Activated CD4-positive, alpha-beta memory T cell treated with anti-CD3 and anti-CD28 coated beads, Interleukin-2, amount 10 ng/mL, durations not matched to agents 7 days and 5 days (primary cell): Measurements from ENCODE around the gene MVP. TPM values are rescaled to one million over a fixed set of nuclear protein-coding genes. Genes with fewer than 3 reads are reported as not detected.
A peak's percentile ranks its signal among the peaks of the same experiment; 100 is the strongest.
"Not testable (repeated sequence)": the region's sequence is repeated elsewhere in the genome, so short reads cannot be mapped to it uniquely, and the experiment has no call there.

Experiments used
- CTCF ChIA-PET: fragments of 350-600 bp; sonication (Branson Sonifier 250); formaldehyde crosslinking; loops from one replicate; lab custom pipeline; 2021; ENCODE audit warnings: antibody characterized with exemption, inconsistent platforms; lab: Charles Lee
- POLR2A ChIA-PET: fragments of 350-600 bp; sonication (Branson Sonifier 250); formaldehyde crosslinking; loops from one replicate; lab custom pipeline; 2021; ENCODE audit warnings: antibody characterized with exemption; lab: Charles Lee
- DNase-seq: peaks from one replicate; pipeline ENCODE4 v3.0.0-alpha.2; 2020
- H3K27ac Mint-ChIP-seq: one replicate; pipeline ENCODE4 v1.8.0; 2021; ENCODE audit warnings: mild to moderate bottlenecking, mixed read lengths
- H3K27me3 Mint-ChIP-seq: one replicate; pipeline ENCODE4 v1.8.0; 2021; ENCODE audit warnings: mixed read lengths
- H3K36me3 Mint-ChIP-seq: one replicate; pipeline ENCODE4 v1.8.0; 2021; ENCODE audit warnings: low read depth, mixed read lengths
- H3K4me1 Mint-ChIP-seq: one replicate; pipeline ENCODE4 v1.8.0; 2021; ENCODE audit warnings: mixed read lengths
- H3K4me3 Mint-ChIP-seq: one replicate; pipeline ENCODE4 v1.8.0; 2021; ENCODE audit warnings: mild to moderate bottlenecking, mixed read lengths
- H3K9me3 Mint-ChIP-seq: one replicate; pipeline ENCODE4 v1.8.0; 2021; ENCODE audit warnings: mixed read lengths
- total RNA-seq, 2 experiments: library from RNA; stranded (reverse); gene quantifications; one replicate each; pipeline ENCODE4 v1.2.3, GENCODE V29; 2021

MVP gene
- total RNA-seq, result 100 to 1,000 TPM; 167 TPM

DNA sequence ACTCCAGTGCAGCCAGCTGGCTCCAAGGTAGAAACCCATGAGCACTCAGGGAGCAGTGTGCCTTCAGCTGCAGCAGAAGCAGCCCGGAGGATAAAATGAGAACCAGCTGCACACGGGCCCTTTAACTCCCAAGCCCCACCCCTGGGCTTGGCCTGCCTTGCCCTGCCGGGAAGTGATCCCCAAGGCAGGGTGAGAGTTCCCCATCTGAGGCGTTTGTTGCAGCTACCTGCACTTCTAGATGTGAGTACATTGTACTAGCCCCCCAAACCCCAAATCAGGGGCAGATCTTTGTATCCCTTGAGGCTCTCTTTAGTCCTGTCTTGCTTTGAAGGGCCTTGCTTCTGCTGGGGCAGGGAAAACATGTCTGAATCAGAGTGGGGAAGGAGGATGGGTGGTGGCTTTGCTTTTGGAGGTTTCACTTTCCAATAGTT, at the start of gene MVP:
Gene MVP (plus strand): TSS at position 192 of the 431 bp plus-strand sequence. CDS start 10,088 bp downstream, outside the sequence.
- ChIA-PET POLR2A (interaction anchor here (0.8 to 10.3 kb wide), 18 partner anchors 9 to 203 kb away, joined by 3 to 206 read pairs (median 4); partner anchors contain the start of genes C16orf54, C16orf92, CDIPT and HIRIP3), CTCF (interaction anchor here (0.8 to 8.1 kb wide), 9 partner anchors 9 to 212 kb away, joined by 3 to 86 read pairs (median 5); partner anchors contain the start of genes KIF22 and MAZ)
- H3K4me3 Mint-ChIP-seq, result peak within 1 kb of the TSS; percentile 98

GRCh38 chr16:29772330-29772729, 47.9 kb upstream of the MVP start:
- H3K9me3 Mint-ChIP-seq, H3K4me1 Mint-ChIP-seq, H3K27ac Mint-ChIP-seq, H3K27me3 Mint-ChIP-seq, DNase-seq, H3K36me3 Mint-ChIP-seq, H3K4me3 Mint-ChIP-seq: not testable (repeated sequence)
- ChIA-PET CTCF (interaction anchor here (0.6 to 1.1 kb wide), 3 partner anchors 20 to 76 kb away, joined by 3 read pairs; partner anchors contain the start of gene PAGR1), POLR2A (interaction anchor here (0.9 to 2.2 kb wide), 3 partner anchors 13 to 26 kb away, joined by 3 to 8 read pairs (median 4); partner anchors contain the start of gene KIF22)

More for the DNA sequence above, at the start of gene MVP:
- Mint-ChIP-seq H3K27ac (peak within 1 kb of the TSS; percentile 94), H3K4me1 (peaks cover 71% of the 10 kb centered on the region), H3K27me3 (no peaks in the 10 kb centered on the region), H3K9me3 (no peaks in the 10 kb centered on the region), H3K36me3 (peaks cover 56% of the 10 kb centered on the region)
- DNase-seq, result peak; percentile 70

- Mint-ChIP-seq H3K36me3 (no peaks in the 10 kb centered on the region), H3K9me3 (no peaks in the 10 kb centered on the region), H3K4me3 (no peak overlapping the region), H3K27ac (no peak overlapping the region), H3K27me3 (peaks cover 17% of the 10 kb centered on the region), H3K4me1 (no peaks in the 10 kb centered on the region)
- POLR2A ChIA-PET, result no interaction called here
- DNase-seq, result no peak
- CTCF ChIA-PET, result interaction anchor here (1.8 kb wide), 1 partner anchor 10 kb away, joined by 9 read pairs; no protein-coding TSS in a partner anchor
These were observed 45.5 kb upstream of the MVP start for GRCh38 chr16:29774730-29775129.

DNA sequence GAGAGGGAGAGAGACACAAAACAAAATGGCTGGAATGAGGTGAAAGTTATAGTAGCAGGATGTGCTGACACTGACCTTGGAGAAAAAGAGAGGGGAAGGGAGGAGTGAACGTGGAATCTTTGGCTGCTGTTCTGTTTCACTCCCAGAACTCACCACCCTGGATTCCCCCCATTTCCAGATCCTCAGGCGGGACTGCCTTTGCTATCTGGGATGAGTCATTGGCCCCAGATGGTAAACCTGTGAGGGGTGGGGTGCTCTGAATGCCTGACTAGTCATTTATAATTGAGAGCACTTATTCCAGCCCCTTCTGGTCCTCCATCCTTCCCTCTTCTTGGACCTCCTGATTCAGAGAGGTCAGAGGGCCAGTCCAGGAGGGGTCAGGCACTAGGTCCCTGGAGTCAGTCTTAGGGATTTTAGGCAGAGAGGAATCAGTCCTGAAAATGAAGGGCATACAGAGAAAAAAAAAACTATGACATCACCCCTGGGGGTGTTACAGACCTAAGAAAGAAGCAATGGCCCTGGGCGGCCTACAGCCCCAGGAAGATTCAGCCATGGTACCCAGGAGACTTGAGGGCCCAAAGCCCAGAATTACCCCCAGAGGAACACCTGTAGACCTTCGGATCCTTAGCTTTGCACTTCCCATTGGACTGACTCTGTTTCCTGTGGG, 44.4 kb upstream of the MVP start:
- Mint-ChIP-seq H3K27ac (no peak overlapping the region), H3K4me3 (no peak overlapping the region), H3K9me3 (no peaks in the 10 kb centered on the region), H3K4me1 (no peaks in the 10 kb centered on the region), H3K36me3 (no peaks in the 10 kb centered on the region), H3K27me3 (peaks cover 19% of the 10 kb centered on the region)
- no peak for DNase-seq
- ChIA-PET POLR2A (interaction anchor here (0.9 kb wide), 1 partner anchor 21 kb away, joined by 3 read pairs; no protein-coding TSS in a partner anchor), CTCF (no interaction called here)

DNA sequence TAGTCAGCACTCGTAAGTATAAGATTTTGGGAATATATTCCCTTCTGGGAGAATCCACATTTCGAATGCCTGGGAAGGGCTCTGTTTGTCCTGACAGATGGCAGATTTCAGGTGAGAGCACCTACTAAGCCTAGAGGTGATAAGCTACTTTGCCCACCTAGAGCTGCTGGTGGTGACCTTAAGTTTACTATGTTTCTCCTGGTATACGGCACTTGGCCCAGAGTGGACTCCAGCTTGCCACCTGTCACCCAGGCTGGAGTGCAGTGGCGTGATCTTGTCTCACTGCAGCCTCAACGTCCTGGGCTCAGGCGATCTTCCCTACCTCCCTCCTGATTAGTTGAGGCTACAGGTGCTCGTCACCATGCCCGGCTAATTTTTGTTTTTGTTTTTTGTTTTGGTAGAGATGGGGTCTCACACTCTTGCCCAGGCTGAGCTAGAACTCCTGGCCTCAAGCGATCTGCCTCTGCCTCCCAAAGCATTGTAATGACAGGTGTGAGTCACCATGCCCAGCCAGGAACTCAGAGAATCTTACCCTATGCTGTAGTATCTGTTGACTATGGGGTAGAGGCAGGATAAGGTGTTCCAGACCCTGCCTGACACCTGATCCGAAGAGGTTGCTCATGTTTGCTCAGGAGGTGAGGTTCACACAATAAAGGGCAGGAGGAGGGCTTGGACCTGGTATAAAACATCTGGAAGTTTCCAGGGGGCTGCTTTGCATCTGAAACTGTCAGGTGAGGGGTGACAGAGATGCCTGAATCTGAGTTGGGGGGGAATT, 42.5 kb upstream of the MVP start, which contains the start of gene ZG16:
Gene ZG16 (plus strand): TSS at position 681 of the 775 bp plus-strand sequence. CDS start 1,011 bp downstream, outside the sequence.
- Mint-ChIP-seq H3K9me3 (no peaks in the 10 kb centered on the region), H3K36me3 (peaks cover under 1% of the 10 kb centered on the region), H3K27me3 (peaks cover 25% of the 10 kb centered on the region), H3K4me1 (no peaks in the 10 kb centered on the region), H3K4me3 (no peak within 1 kb of the TSS), H3K27ac (no peak within 1 kb of the TSS)
- POLR2A ChIA-PET, result interaction anchor here (1.4 kb wide), 1 partner anchor 31 kb away, joined by 5 read pairs; no protein-coding TSS in a partner anchor
- CTCF ChIA-PET, result interaction anchor here (1.3 to 2.3 kb wide), 2 partner anchors 12 to 78 kb away, joined by 4 to 8 read pairs; partner anchors contain the start of gene KIF22
- no peak for DNase-seq

DNA sequence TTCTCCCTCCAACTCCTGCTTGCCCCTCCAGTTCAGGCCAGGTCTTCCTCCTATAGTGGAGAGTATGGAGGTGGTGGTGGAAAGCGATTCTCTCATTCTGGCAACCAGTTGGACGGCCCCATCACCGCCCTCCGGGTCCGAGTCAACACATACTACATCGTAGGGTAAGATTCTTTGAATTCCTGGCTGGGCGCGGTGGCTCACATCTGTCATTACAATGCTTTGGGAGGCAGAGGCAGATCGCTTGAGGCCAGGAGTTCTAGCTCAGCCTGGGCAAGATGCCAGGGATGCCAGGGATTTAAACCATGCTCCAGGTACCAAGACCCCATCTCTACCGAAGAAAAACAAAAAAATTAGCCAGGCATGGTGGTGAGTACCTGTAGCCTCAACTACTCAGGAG, 40.8 kb upstream of the MVP start:
- ChIA-PET POLR2A (no interaction called here), CTCF (interaction anchor here (1.1 kb wide), 1 partner anchor 79 kb away, joined by 3 read pairs; no protein-coding TSS in a partner anchor)
- Mint-ChIP-seq H3K27me3 (peaks cover 29% of the 10 kb centered on the region), H3K9me3 (no peaks in the 10 kb centered on the region), H3K4me1 (peaks cover 11% of the 10 kb centered on the region), H3K27ac (no peak overlapping the region), H3K36me3 (peaks cover 3% of the 10 kb centered on the region), H3K4me3 (no peak overlapping the region)
- no peak for DNase-seq

- not testable (repeated sequence) for H3K4me3 Mint-ChIP-seq, H3K36me3 Mint-ChIP-seq, H3K9me3 Mint-ChIP-seq, H3K27ac Mint-ChIP-seq, DNase-seq
- ChIA-PET POLR2A (interaction anchor here (3.3 to 13.0 kb wide), 2 partner anchors 21 to 38 kb away, joined by 19 to 260 read pairs; partner anchors contain the start of genes C16orf54 and MAZ), CTCF (interaction anchor here (0.6 to 4.6 kb wide), 5 partner anchors 10 to 111 kb away, joined by 4 to 57 read pairs (median 9); no protein-coding TSS in a partner anchor)
- H3K4me1 Mint-ChIP-seq, result peaks cover 25% of the 10 kb centered on the region
- H3K27me3 Mint-ChIP-seq, result peaks cover 25% of the 10 kb centered on the region
These were observed 36.9 kb upstream of the MVP start for GRCh38 chr16:29783094-29783953.

GRCh38 chr16:29784157-29784556, 36.1 kb upstream of the MVP start:
- ChIA-PET CTCF (interaction anchor here (0.5 to 4.6 kb wide), 29 partner anchors 10 to 691 kb away, joined by 3 to 57 read pairs (median 7); partner anchors contain the start of genes PAGR1, TAOK2 and TBX6), POLR2A (interaction anchor here (1.2 to 13.0 kb wide), 7 partner anchors 20 to 83 kb away, joined by 3 to 260 read pairs (median 7); partner anchors contain the start of genes C16orf54 and MAZ)
- Mint-ChIP-seq H3K36me3 (peaks cover 3% of the 10 kb centered on the region), H3K4me3 (no peak overlapping the region), H3K27me3 (peaks cover 17% of the 10 kb centered on the region), H3K9me3 (no peaks in the 10 kb centered on the region), H3K27ac (no peak overlapping the region), H3K4me1 (peaks cover 28% of the 10 kb centered on the region)
- DNase-seq, result no peak

DNA sequence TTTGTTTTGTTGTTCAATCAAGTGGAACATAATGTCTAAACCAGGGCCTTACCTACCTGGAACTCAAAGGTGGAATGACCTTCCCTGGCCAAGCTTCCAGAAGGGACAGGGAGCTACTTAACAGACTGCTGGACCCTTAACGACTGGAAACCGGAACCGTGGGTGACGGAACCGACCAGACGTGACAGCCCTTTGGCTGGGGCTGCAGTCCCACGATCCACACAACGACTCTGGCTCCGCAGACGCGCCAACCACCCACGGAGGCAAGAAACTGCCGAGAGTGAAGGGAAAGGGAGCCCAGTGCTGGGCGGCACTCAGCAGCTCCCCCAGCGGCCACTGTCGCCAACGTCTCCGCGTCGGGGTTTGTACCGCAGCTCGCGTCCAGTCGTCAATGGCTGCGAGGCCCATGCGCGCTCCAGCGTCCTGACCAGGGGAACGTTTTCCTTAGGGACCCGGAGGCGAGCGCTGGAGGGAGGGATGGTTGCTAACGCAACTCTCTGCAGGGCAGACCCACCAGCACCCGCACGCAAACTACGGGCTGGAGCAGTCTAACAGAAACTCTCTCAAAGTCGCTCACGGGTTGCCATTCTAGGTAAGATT, 35.3 kb upstream of the MVP start:
- ChIA-PET CTCF (interaction anchor here (0.5 to 4.6 kb wide), 37 partner anchors 8 to 913 kb away, joined by 3 to 57 read pairs (median 6); partner anchors contain the start of genes HIRIP3, MVP, PAGR1 and TAOK2), POLR2A (interaction anchor here (0.7 to 13.0 kb wide), 12 partner anchors 19 to 119 kb away, joined by 3 to 260 read pairs (median 5); partner anchors contain the start of genes C16orf54 and MAZ)
- H3K4me3 Mint-ChIP-seq, result peak overlapping the region; percentile 29
- no peak overlapping the region for H3K27ac Mint-ChIP-seq
- peaks cover 3% of the 10 kb centered on the region for H3K36me3 Mint-ChIP-seq
- DNase-seq, result peak; percentile 81
- no peaks in the 10 kb centered on the region for H3K9me3 Mint-ChIP-seq
- H3K4me1 Mint-ChIP-seq, result peaks cover 32% of the 10 kb centered on the region
- peaks cover 14% of the 10 kb centered on the region for H3K27me3 Mint-ChIP-seq

GRCh38 chr16:29787155-29787554, 33.1 kb upstream of the MVP start:
- H3K27me3 Mint-ChIP-seq, H3K4me3 Mint-ChIP-seq, H3K9me3 Mint-ChIP-seq, DNase-seq, H3K27ac Mint-ChIP-seq: not testable (repeated sequence)
- ChIA-PET CTCF (interaction anchor here (1.2 to 4.6 kb wide), 2 partner anchors 38 to 85 kb away, joined by 3 to 57 read pairs; no protein-coding TSS in a partner anchor), POLR2A (interaction anchor here (0.9 to 13.0 kb wide), 3 partner anchors 17 to 87 kb away, joined by 3 to 260 read pairs (median 3); partner anchors contain the start of genes C16orf54 and MAZ)
- Mint-ChIP-seq H3K36me3 (peaks cover 18% of the 10 kb centered on the region), H3K4me1 (peaks cover 42% of the 10 kb centered on the region)

DNA sequence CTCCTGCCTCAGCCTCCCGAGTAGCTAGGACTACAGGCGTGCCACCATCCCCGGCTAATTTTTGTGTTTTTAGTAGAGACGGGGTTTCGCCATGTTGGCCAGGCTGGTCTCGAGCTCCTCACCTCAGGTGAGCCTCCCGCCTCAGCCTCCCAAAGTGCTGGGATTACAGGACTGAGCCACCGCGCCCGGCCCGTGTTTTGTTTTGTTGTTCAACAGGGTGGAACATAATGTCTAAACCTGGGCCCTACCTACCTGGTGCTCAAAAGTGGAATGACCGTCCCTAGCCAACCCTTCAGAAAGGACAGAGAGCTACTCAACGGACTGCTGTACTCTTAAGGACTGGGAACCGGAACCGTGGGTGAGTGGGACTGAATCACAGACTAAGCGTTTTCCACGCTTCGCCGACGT, 30.5 kb upstream of the MVP start:
- Mint-ChIP-seq H3K4me1 (peaks cover 51% of the 10 kb centered on the region), H3K4me3 (peak overlapping the region; percentile 100), H3K9me3 (no peaks in the 10 kb centered on the region), H3K27me3 (no peaks in the 10 kb centered on the region), H3K27ac (peak overlapping the region; percentile 95), H3K36me3 (peaks cover 35% of the 10 kb centered on the region)
- no peak for DNase-seq
- ChIA-PET POLR2A (interaction anchor here (0.8 to 13.0 kb wide), 32 partner anchors 14 to 395 kb away, joined by 3 to 260 read pairs (median 6); partner anchors contain the start of genes C16orf54, CORO1A, KCTD13 and MAZ), CTCF (interaction anchor here (0.8 to 4.8 kb wide), 28 partner anchors 9 to 265 kb away, joined by 3 to 68 read pairs (median 5); partner anchors contain the start of genes C16orf54, MAZ, MVP and PAGR1)
